OCI-LY3 (cell line): Measurements from ENCODE around the gene CHTF18.

ENCODE experiments used
- H2AFZ ChIP-seq: fragments of 200-600, 300-600 bp; shearing (Covaris generic); 2 replicates; pipeline ENCODE4 v1.6.0; 2014; ENCODE audit warnings: antibody characterized with exemption, low read depth, low read length
- H3K27ac ChIP-seq: fragments of 200-600, 300-600 bp; sonication (generic); 2 replicates; pipeline ENCODE4 v1.5.1; 2014; ENCODE audit warnings: mild to moderate bottlenecking, low read length, moderate library complexity, mixed read lengths
- H3K27me3 ChIP-seq: fragments of 200-600, 300-600 bp; sonication (generic); 2 replicates; pipeline ENCODE4 v1.6.1; 2014; ENCODE audit warnings: low read depth, low read length, mixed read lengths
- H3K36me3 ChIP-seq: fragments of 200-600, 300-600 bp; sonication (generic); replicated peaks from 2 replicates; pipeline ENCODE3; 2014; ENCODE audit warnings: low read depth, low read length, mixed read lengths
- H3K4me1 ChIP-seq: fragments of 300-600, 200-600 bp; sonication (generic); 2 replicates; pipeline ENCODE4 v1.6.1; 2014; ENCODE audit warnings: low read length, mixed read lengths
- H3K4me2 ChIP-seq: fragments of 200-600, 300-600 bp; sonication (generic); 2 replicates; pipeline ENCODE4 v1.6.1; 2014; ENCODE audit warnings: low read length, mixed read lengths
- H3K4me3 ChIP-seq: fragments of 300-600, 200-600 bp; sonication (generic); 2 replicates; pipeline ENCODE4 v1.5.1; 2014; ENCODE audit warnings: antibody characterized with exemption, mild to moderate bottlenecking, low read length, moderate library complexity
- H3K79me2 ChIP-seq: fragments of 300-600, 200-600 bp; shearing (Covaris generic); 2 replicates; pipeline ENCODE4 v1.6.1; 2014; ENCODE audit warnings: mild to moderate bottlenecking, low read length, mixed read lengths
- H3K9ac ChIP-seq: fragments of 300-600, 200-600 bp; shearing (Covaris generic); 2 replicates; pipeline ENCODE4 v1.6.0; 2014; ENCODE audit warnings: mild to moderate bottlenecking, low read length, moderate library complexity
- H3K9me3 ChIP-seq: fragments of 200-600, 300-600 bp; shearing (Covaris generic); 2 replicates; pipeline ENCODE4 v1.6.1; 2014; ENCODE audit warnings: low read length, mixed read lengths; ENCODE audit not compliant: insufficient read depth
- H4K20me1 ChIP-seq: fragments of 200-600, 300-600 bp; sonication (generic); 2 replicates; pipeline ENCODE4 v1.6.1; 2016; ENCODE audit warnings: low read length, mixed read lengths; ENCODE audit not compliant: insufficient read depth
- EZH2phosphoT487 ChIP-seq: fragments of 200-600 bp; shearing (Covaris generic); IDR thresholded peaks from 2 replicates; pipeline ENCODE4 v1.6.1; 2018; ENCODE audit warnings: antibody characterized with exemption, mixed run types, low read depth
- TF ChIP-seq, protein P1 (sequence below): fragments of 200-600, 300-600 bp; sonication (generic); IDR thresholded peaks from 2 replicates; pipeline ENCODE4 v1.5.1; 2014; ENCODE audit warnings: antibody characterized with exemption, low read length, low read depth

The CHTF18 gene

DNA sequence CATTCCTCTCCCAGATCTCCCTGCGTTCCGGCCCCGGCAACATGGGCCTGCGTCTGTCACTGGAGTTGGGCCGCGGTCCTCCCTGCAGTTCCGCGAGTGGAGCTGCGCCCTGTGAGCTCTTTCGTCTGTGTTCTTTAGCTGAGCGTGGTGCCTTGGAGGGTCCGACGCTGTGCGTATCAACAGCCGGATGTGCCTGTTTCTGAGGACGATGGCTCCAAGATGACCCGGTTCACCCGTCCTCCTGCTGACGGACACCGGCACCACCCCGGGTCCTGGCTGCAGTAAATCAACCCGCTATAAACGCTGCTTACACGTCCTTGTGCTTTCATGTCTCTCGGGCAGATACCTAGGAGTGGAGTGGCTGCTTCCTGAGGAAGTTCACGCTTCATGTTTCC is 56.9 kb downstream of the CHTF18 start:
- no peaks in the 10 kb centered on the region for H3K79me2 ChIP-seq
- no peak overlapping the region for H3K27ac ChIP-seq
- H3K4me1 ChIP-seq = no peaks in the 10 kb centered on the region
- H4K20me1 ChIP-seq = no peaks in the 10 kb centered on the region
- no peaks in the 10 kb centered on the region for H3K36me3 ChIP-seq
- H3K27me3 ChIP-seq = no peaks in the 10 kb centered on the region
- H3K9me3 ChIP-seq = no peaks in the 10 kb centered on the region
- no peak overlapping the region for H3K4me3 ChIP-seq
- TF ChIP-seq, protein P1, sequence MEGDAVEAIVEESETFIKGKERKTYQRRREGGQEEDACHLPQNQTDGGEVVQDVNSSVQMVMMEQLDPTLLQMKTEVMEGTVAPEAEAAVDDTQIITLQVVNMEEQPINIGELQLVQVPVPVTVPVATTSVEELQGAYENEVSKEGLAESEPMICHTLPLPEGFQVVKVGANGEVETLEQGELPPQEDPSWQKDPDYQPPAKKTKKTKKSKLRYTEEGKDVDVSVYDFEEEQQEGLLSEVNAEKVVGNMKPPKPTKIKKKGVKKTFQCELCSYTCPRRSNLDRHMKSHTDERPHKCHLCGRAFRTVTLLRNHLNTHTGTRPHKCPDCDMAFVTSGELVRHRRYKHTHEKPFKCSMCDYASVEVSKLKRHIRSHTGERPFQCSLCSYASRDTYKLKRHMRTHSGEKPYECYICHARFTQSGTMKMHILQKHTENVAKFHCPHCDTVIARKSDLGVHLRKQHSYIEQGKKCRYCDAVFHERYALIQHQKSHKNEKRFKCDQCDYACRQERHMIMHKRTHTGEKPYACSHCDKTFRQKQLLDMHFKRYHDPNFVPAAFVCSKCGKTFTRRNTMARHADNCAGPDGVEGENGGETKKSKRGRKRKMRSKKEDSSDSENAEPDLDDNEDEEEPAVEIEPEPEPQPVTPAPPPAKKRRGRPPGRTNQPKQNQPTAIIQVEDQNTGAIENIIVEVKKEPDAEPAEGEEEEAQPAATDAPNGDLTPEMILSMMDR = no peak
- TF ChIP-seq EZH2phosphoT487 = no peak
- H3K4me2 ChIP-seq = no peak overlapping the region
- H2AFZ ChIP-seq = no peak overlapping the region
- no peak overlapping the region for H3K9ac ChIP-seq

DNA sequence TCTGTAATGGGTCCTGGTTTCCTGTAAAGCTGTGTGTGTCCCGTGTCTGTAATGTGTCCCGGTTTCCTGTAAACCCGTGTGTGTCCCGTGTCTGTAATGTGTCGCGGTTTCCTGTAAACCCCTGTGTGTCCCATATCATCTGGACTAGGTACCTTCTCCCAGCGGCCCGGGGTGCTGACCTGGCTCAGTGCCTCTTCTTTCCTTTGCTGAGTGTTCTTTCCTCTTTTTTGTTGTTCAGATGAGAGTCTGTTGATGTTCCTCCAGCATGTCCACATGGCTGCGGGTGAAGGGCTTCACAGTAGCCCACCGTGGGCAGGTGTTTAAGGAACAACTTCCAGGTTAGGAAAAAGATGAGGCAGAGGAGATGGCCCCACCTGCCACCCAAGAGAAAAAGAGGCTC is 58.7 kb downstream of the CHTF18 start:
- no peaks in the 10 kb centered on the region for H3K36me3 ChIP-seq
- no peaks in the 10 kb centered on the region for H3K9me3 ChIP-seq
- H3K4me2 ChIP-seq = no peak overlapping the region
- TF ChIP-seq, protein P1 = no peak
- TF ChIP-seq EZH2phosphoT487 = no peak
- H3K27ac ChIP-seq = no peak overlapping the region
- H3K9ac ChIP-seq = no peak overlapping the region
- no peaks in the 10 kb centered on the region for H3K79me2 ChIP-seq
- no peaks in the 10 kb centered on the region for H4K20me1 ChIP-seq
- H2AFZ ChIP-seq = no peak overlapping the region
- H3K27me3 ChIP-seq = no peaks in the 10 kb centered on the region
- no peak overlapping the region for H3K4me3 ChIP-seq
- no peaks in the 10 kb centered on the region for H3K4me1 ChIP-seq
